Hepatocyte (in vitro differentiated cells): ENCODE results near the gene UBE2E2.

Experiments used
- EZH2phosphoT487 ChIP-seq: fragments of 200-600 bp; sonication (generic); IDR thresholded peaks from one replicate; pipeline ENCODE4 v1.6.1; 2018; ENCODE audit warnings: antibody characterized with exemption, mild to moderate bottlenecking, low read depth, moderate library complexity; ENCODE audit not compliant: unreplicated experiment, severe bottlenecking
- TF ChIP-seq, protein P1 (sequence below): fragments of 200-600 bp; sonication (generic); IDR thresholded peaks from 2 replicates; pipeline ENCODE4 v1.5.1; 2016; ENCODE audit warnings: antibody characterized with exemption, mild to moderate bottlenecking; ENCODE audit not compliant: poor library complexity

DNA sequence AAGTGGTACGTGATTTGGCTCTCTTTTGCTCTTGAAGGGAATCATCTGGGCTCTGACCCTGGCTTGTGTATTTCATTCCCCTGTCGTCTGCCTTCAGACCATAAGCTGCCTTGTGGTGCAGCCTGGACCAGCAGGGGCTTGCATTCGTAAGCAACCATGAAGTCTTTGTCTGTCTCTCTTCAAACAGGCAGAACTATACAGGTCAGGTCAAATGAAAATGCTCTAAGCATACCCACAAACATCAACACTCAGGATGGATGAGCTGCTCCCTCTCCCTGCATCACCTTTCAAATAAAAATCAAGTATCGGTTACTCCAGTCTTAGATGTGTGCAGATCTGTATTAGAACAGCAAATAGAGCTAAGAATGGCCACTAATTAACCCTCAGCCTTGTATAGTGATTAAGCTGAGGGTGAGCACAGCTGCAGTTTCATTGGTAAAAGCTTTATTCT is 334.0 kb downstream of the UBE2E2 start:
- no peak for TF ChIP-seq EZH2phosphoT487
- TF ChIP-seq, protein P1, sequence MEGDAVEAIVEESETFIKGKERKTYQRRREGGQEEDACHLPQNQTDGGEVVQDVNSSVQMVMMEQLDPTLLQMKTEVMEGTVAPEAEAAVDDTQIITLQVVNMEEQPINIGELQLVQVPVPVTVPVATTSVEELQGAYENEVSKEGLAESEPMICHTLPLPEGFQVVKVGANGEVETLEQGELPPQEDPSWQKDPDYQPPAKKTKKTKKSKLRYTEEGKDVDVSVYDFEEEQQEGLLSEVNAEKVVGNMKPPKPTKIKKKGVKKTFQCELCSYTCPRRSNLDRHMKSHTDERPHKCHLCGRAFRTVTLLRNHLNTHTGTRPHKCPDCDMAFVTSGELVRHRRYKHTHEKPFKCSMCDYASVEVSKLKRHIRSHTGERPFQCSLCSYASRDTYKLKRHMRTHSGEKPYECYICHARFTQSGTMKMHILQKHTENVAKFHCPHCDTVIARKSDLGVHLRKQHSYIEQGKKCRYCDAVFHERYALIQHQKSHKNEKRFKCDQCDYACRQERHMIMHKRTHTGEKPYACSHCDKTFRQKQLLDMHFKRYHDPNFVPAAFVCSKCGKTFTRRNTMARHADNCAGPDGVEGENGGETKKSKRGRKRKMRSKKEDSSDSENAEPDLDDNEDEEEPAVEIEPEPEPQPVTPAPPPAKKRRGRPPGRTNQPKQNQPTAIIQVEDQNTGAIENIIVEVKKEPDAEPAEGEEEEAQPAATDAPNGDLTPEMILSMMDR = no peak
